Measurements from ENCODE around the gene NDUFA12. TPM values are rescaled to one million over a fixed set of nuclear protein-coding genes. Genes with fewer than 3 reads are reported as not detected.

The NDUFA12 gene
- total RNA-seq, 1 donor from 2014 or later, result 74.3 TPM

GRCh38 chr12:94930772-94931171, 72.7 kb downstream of the NDUFA12 start:
- DNase-seq (ENCODE audit: extremely low spot score, unreplicated experiment), result no peak
- H3K4me3 Mint-ChIP-seq (ENCODE audit: unreplicated experiment), result no peak overlapping the region
- no peaks in the 10 kb centered on the region for H3K9me3 Mint-ChIP-seq (ENCODE audit: unreplicated experiment)
- peaks cover 11% of the 10 kb centered on the region for H3K27me3 Mint-ChIP-seq (ENCODE audit: unreplicated experiment)
- no peaks in the 10 kb centered on the region for H3K4me1 Mint-ChIP-seq (ENCODE audit: unreplicated experiment)
- no peak overlapping the region for H3K27ac Mint-ChIP-seq (ENCODE audit: unreplicated experiment)
- TF ChIP-seq CTCF (IDR thresholded peaks at IDR 0.05), result no peak
- H3K36me3 Mint-ChIP-seq (ENCODE audit: unreplicated experiment), result no peaks in the 10 kb centered on the region

- DNase-seq (ENCODE audit: extremely low spot score, unreplicated experiment), result no peak
- Mint-ChIP-seq H3K36me3 (ENCODE audit: unreplicated experiment) (no peaks in the 10 kb centered on the region), H3K9me3 (ENCODE audit: unreplicated experiment) (no peaks in the 10 kb centered on the region), H3K4me1 (ENCODE audit: unreplicated experiment) (no peaks in the 10 kb centered on the region), H3K27me3 (ENCODE audit: unreplicated experiment) (peaks cover 11% of the 10 kb centered on the region), H3K27ac (ENCODE audit: unreplicated experiment) (no peak overlapping the region), H3K4me3 (ENCODE audit: unreplicated experiment) (no peak overlapping the region)
- no peak for TF ChIP-seq CTCF (IDR thresholded peaks at IDR 0.05)
Observed at GRCh38 chr12:94930216-94930654, 73.3 kb downstream of the NDUFA12 start.

- no peaks in the 10 kb centered on the region for H3K9me3 Mint-ChIP-seq (ENCODE audit: unreplicated experiment)
- H3K27me3 Mint-ChIP-seq (ENCODE audit: unreplicated experiment), result peaks cover 11% of the 10 kb centered on the region
- no peaks in the 10 kb centered on the region for H3K36me3 Mint-ChIP-seq (ENCODE audit: unreplicated experiment)
- H3K27ac Mint-ChIP-seq (ENCODE audit: unreplicated experiment), result no peak overlapping the region
- no peak for TF ChIP-seq CTCF (IDR thresholded peaks at IDR 0.05)
- DNase-seq (ENCODE audit: extremely low spot score, unreplicated experiment), result no peak
- H3K4me3 Mint-ChIP-seq (ENCODE audit: unreplicated experiment), result no peak overlapping the region
- H3K4me1 Mint-ChIP-seq (ENCODE audit: unreplicated experiment), result no peaks in the 10 kb centered on the region
Observed at GRCh38 chr12:94929780-94930179, 73.7 kb downstream of the NDUFA12 start.

- H3K27me3 Mint-ChIP-seq (ENCODE audit: unreplicated experiment), result peaks cover 7% of the 10 kb centered on the region
- DNase-seq (ENCODE audit: extremely low spot score, unreplicated experiment), result no peak
- no peaks in the 10 kb centered on the region for H3K9me3 Mint-ChIP-seq (ENCODE audit: unreplicated experiment)
- H3K36me3 Mint-ChIP-seq (ENCODE audit: unreplicated experiment), result no peaks in the 10 kb centered on the region
- H3K4me3 Mint-ChIP-seq (ENCODE audit: unreplicated experiment), result no peak overlapping the region
- TF ChIP-seq CTCF (IDR thresholded peaks at IDR 0.05), result no peak
- no peak overlapping the region for H3K27ac Mint-ChIP-seq (ENCODE audit: unreplicated experiment)
- no peaks in the 10 kb centered on the region for H3K4me1 Mint-ChIP-seq (ENCODE audit: unreplicated experiment)
Observed at GRCh38 chr12:94925729-94926128, 77.8 kb downstream of the NDUFA12 start.

GRCh38 chr12:94925206-94925605, 78.3 kb downstream of the NDUFA12 start:
- DNase-seq (ENCODE audit: extremely low spot score, unreplicated experiment), result no peak
- no peak for TF ChIP-seq CTCF (IDR thresholded peaks at IDR 0.05)

More at GRCh38 chr12:94925206-94925605, 78.3 kb downstream of the NDUFA12 start:
- no peaks in the 10 kb centered on the region for H3K9me3 Mint-ChIP-seq (ENCODE audit: unreplicated experiment)
- H3K36me3 Mint-ChIP-seq (ENCODE audit: unreplicated experiment), result no peaks in the 10 kb centered on the region
- H3K4me1 Mint-ChIP-seq (ENCODE audit: unreplicated experiment), result no peaks in the 10 kb centered on the region
- H3K4me3 Mint-ChIP-seq (ENCODE audit: unreplicated experiment), result no peak overlapping the region
- peaks cover 2% of the 10 kb centered on the region for H3K27me3 Mint-ChIP-seq (ENCODE audit: unreplicated experiment)
- no peak overlapping the region for H3K27ac Mint-ChIP-seq (ENCODE audit: unreplicated experiment)

Measured in osteocyte (in vitro differentiated cells).